GM18508 (cell line): ENCODE measurements around the gene CAMK1D.

ENCODE experiments used
- ATAC-seq: cut with Tn5 transposase; IDR thresholded peaks from one replicate; pipeline ENCODE4 v1.9.1; 2021; ENCODE audit warnings: moderate number of reproducible peaks; ENCODE audit not compliant: insufficient read depth, unreplicated experiment

Gene CAMK1D

GRCh38 chr10:12819071-12819470 is 469.7 kb downstream of the CAMK1D start:
- no peak for ATAC-seq

GRCh38 chr10:12819656-12820055 is 470.3 kb downstream of the CAMK1D start:
- no peak for ATAC-seq

- ATAC-seq = no peak
Measured at GRCh38 chr10:12822126-12822892, 473.0 kb downstream of the CAMK1D start.

GRCh38 chr10:12822893-12823170 is 473.5 kb downstream of the CAMK1D start:
- no peak for ATAC-seq

GRCh38 chr10:12823328-12823727 is 474.0 kb downstream of the CAMK1D start:
- no peak for ATAC-seq

GRCh38 chr10:12825260-12825849 is 476.0 kb downstream of the CAMK1D start:
- ATAC-seq = no peak

GRCh38 chr10:12826800-12827372 is 477.5 kb downstream of the CAMK1D start:
- ATAC-seq = no peak

GRCh38 chr10:12828736-12829135 is 479.4 kb downstream of the CAMK1D start:
- ATAC-seq = no peak

GRCh38 chr10:12829831-12830390 is 480.6 kb downstream of the CAMK1D start:
- ATAC-seq = no peak

- ATAC-seq = no peak
Measured at GRCh38 chr10:12832096-12832495, 482.7 kb downstream of the CAMK1D start.

GRCh38 chr10:12833451-12833850 is 484.1 kb downstream of the CAMK1D start:
- no peak for ATAC-seq

- ATAC-seq = no peak
Measured at GRCh38 chr10:12834116-12834665, 484.8 kb downstream of the CAMK1D start.

- no peak for ATAC-seq
Measured at GRCh38 chr10:12834721-12835120, 485.4 kb downstream of the CAMK1D start.

- no peak for ATAC-seq
Measured at GRCh38 chr10:12835709-12836108, 486.4 kb downstream of the CAMK1D start.

GRCh38 chr10:12838366-12838765 is 489.0 kb downstream of the CAMK1D start:
- no peak for ATAC-seq

GRCh38 chr10:12838995-12839927 is 489.9 kb downstream of the CAMK1D start:
- no peak for ATAC-seq

GRCh38 chr10:12839941-12840611 is 490.7 kb downstream of the CAMK1D start:
- ATAC-seq = no peak

- no peak for ATAC-seq
Measured at GRCh38 chr10:12841426-12841825, 492.1 kb downstream of the CAMK1D start.

- ATAC-seq = no peak
Measured at GRCh38 chr10:12841826-12842225, 492.5 kb downstream of the CAMK1D start.

- ATAC-seq = no peak
Measured at GRCh38 chr10:12842310-12842709, 493.0 kb downstream of the CAMK1D start.
